Endothelial cell of umbilical vein (primary cell): ENCODE data around the gene KCNQ5. TPM values are rescaled to one million over a fixed set of nuclear protein-coding genes. Genes with fewer than 3 reads are reported as not detected.

Source experiments
- BruUV-seq: library from RNA; stranded (reverse); fragments of 400-500 nt; replicated peaks from 2 replicates; lab custom pipeline; 2021; lab: Mats Ljungman, UMichigan
- CTCF ChIA-PET: fragments of 300-600, 350-600 bp; sonication (Branson Sonifier 250); formaldehyde crosslinking; loops from one replicate; lab custom pipeline; 2021; ENCODE audit warnings: antibody characterized with exemption, inconsistent platforms; lab: Charles Lee
- POLR2A ChIA-PET: fragments of 300-600, 350-600 bp; sonication (Branson Sonifier 250); formaldehyde crosslinking; loops from one replicate; lab custom pipeline; 2021; ENCODE audit warnings: antibody characterized with exemption, inconsistent platforms; lab: Charles Lee
- DNase-seq: peaks from one replicate; pipeline ENCODE4 v3.0.0-alpha.2; 2011; ENCODE audit warnings: low read depth, low spot score
- FAIRE-seq: peaks from 2 replicates; lab custom pipeline; 2011; peaks lifted over from hg19 to GRCh38; lab: Jason Lieb, UNC
- H2AFZ ChIP-seq: 2 replicates; pipeline ENCODE4 v1.6.0; 2012; ENCODE audit warnings: low read depth, low read length, control low read depth, inconsistent platforms
- H3K27ac ChIP-seq: 2 replicates; pipeline ENCODE4 v1.5.1; 2011; ENCODE audit warnings: low read depth, mild to moderate bottlenecking, control low read depth, low read length, moderate library complexity; ENCODE audit not compliant: insufficient read depth
- H3K27me3 ChIP-seq, 2 experiments: 2 replicates each; pipeline versions ENCODE4 v1.6.0 to v1.6.1; 2011; ENCODE audit warnings: low read length in 2 of 2, mixed read lengths in 1 of 2; ENCODE audit not compliant: control insufficient read depth in 2 of 2, insufficient read depth in 2 of 2
- H3K36me3 ChIP-seq, 2 experiments: 2 replicates in 1 of 2; 3 replicates in 1 of 2; pipeline ENCODE4 v1.5.1; 2011; ENCODE audit warnings: low read length in 2 of 2, mild to moderate bottlenecking in 1 of 2, moderate library complexity in 1 of 2; ENCODE audit not compliant: control insufficient read depth in 2 of 2, insufficient read depth in 2 of 2; ENCODE audit errors: extremely low read depth in 1 of 2
- H3K4me1 ChIP-seq: 3 replicates; pipeline ENCODE4 v1.5.1; 2011; ENCODE audit warnings: mild to moderate bottlenecking, low read length; ENCODE audit not compliant: control insufficient read depth, insufficient read depth; ENCODE audit errors: extremely low read depth
- H3K4me2 ChIP-seq: 2 replicates; pipeline ENCODE4 v1.6.1; 2011; ENCODE audit warnings: low read length, control low read depth, mixed read lengths; ENCODE audit not compliant: insufficient read depth
- H3K4me3 ChIP-seq, 3 experiments: fragments of 200-600 bp in 1 of 3; sonication (generic), shearing (Covaris generic) in 1 of 3; replicated peaks in 1 of 3; 2 replicates each; pipeline ENCODE4 v1.5.1; 2011 to 2016; ENCODE audit warnings: control low read depth in 3 of 3, low read length in 3 of 3, mild to moderate bottlenecking in 2 of 3, inconsistent platforms in 1 of 3, low read depth in 1 of 3, moderate library complexity in 1 of 3; ENCODE audit not compliant: insufficient read depth in 1 of 3
- H3K79me2 ChIP-seq: 2 replicates; pipeline ENCODE4 v1.6.0; 2012; ENCODE audit warnings: low read length, inconsistent platforms; ENCODE audit not compliant: control insufficient read depth, insufficient read depth
- H3K9ac ChIP-seq: replicated peaks from 2 replicates; pipeline ENCODE3; 2011; ENCODE audit warnings: low read length, control low read depth; ENCODE audit not compliant: insufficient read depth; ENCODE audit errors: extremely low read depth
- H3K9me1 ChIP-seq: replicated peaks from 3 replicates; pipeline ENCODE4 v1.6.0; 2011; ENCODE audit warnings: mild to moderate bottlenecking, low read length; ENCODE audit not compliant: control insufficient read depth, insufficient read depth; ENCODE audit errors: extremely low read depth
- H3K9me3 ChIP-seq: replicated peaks from 2 replicates; pipeline ENCODE4 v1.5.1; 2012; ENCODE audit warnings: low read length, inconsistent platforms; ENCODE audit not compliant: control insufficient read depth, insufficient read depth
- H4K20me1 ChIP-seq: replicated peaks from 2 replicates; pipeline ENCODE3; 2011; ENCODE audit warnings: mild to moderate bottlenecking, low read length; ENCODE audit not compliant: control insufficient read depth, insufficient read depth; ENCODE audit errors: extremely low read depth
- EZH2 ChIP-seq: IDR thresholded peaks from 2 replicates; pipeline ENCODE4 v1.6.1; 2012; ENCODE audit warnings: borderline replicate concordance, low read depth, mild to moderate bottlenecking, moderate library complexity, low read length, inconsistent platforms; ENCODE audit not compliant: severe bottlenecking
- FOS ChIP-seq: IDR thresholded peaks from 2 replicates; pipeline ENCODE4 v1.6.1; 2011; ENCODE audit warnings: mild to moderate bottlenecking, low read length, moderate library complexity, borderline replicate concordance; ENCODE audit not compliant: insufficient read depth
- GATA2 ChIP-seq: IDR thresholded peaks from 2 replicates; pipeline ENCODE4 v1.7.0; 2011; ENCODE audit warnings: low read depth, mild to moderate bottlenecking, moderate library complexity, mixed read lengths, low read length; ENCODE audit not compliant: insufficient read length, insufficient read depth
- JUN ChIP-seq: IDR thresholded peaks from 2 replicates; pipeline ENCODE4 v1.6.1; 2011; ENCODE audit warnings: borderline replicate concordance, low read depth; ENCODE audit not compliant: insufficient read length, insufficient read depth
- MAX ChIP-seq: IDR thresholded peaks from 2 replicates; pipeline ENCODE4 v1.6.1; 2011; ENCODE audit not compliant: insufficient read depth, insufficient read length
- MYC ChIP-seq: IDR thresholded peaks from one replicate; pipeline ENCODE4 v1.6.1; 2011; ENCODE audit warnings: mild to moderate bottlenecking, low read depth, low read length
- POLR2A ChIP-seq: IDR thresholded peaks from 2 replicates; pipeline ENCODE4 v1.6.1; 2012; ENCODE audit warnings: low read depth, mild to moderate bottlenecking, control low read depth, low read length
- POLR2AphosphoS5 ChIP-seq: IDR thresholded peaks from 2 replicates; pipeline ENCODE4 v1.6.1; 2012; ENCODE audit warnings: low read depth, mild to moderate bottlenecking, control low read depth, low read length, moderate library complexity; ENCODE audit not compliant: insufficient read depth
- dilution Hi-C: fragments of 300-500 bp; cut with MboI; formaldehyde crosslinking; loops from one replicate; pipeline ENCODE4 v1.15.0; 2019; ENCODE audit warnings: low sequenced_read_pairs; ENCODE audit not compliant: extremely low pct_ligation_motif_present
- intact Hi-C: fragments of 100-400 bp; cut with micrococcal nuclease; formaldehyde crosslinking; loops from one replicate; pipeline ENCODE4 v1.10.0; 2022
- polyA plus RNA-seq, 4 experiments: library from polyadenylated mRNA; depleted of rRNA in 3 of 4; stranded (reverse) in 3 of 4; unstranded in 1 of 4; fragments of >200 nt; gene quantifications; 2 replicates each; pipeline versions ENCODE4 v1.2.1 to v1.2.3, GENCODE V29; 2011 to 2012; ENCODE audit warnings: missing spikeins in 1 of 4
- total RNA-seq: library from RNA; stranded (reverse); gene quantifications from 2 replicates; pipeline ENCODE4 v1.2.3, GENCODE V29; 2021
- TF ChIP-seq, protein P1 (sequence below), 2 donors: IDR thresholded peaks; 1 replicate in 1 of 2; 2 replicates in 1 of 2; pipeline ENCODE4 v1.5.1; 2011; ENCODE audit warnings: low read length in 2 of 2, mild to moderate bottlenecking in 2 of 2, moderate library complexity in 2 of 2, control low read depth in 1 of 2, inconsistent platforms in 1 of 2, low read depth in 1 of 2; ENCODE audit not compliant: insufficient read depth in 1 of 2; ENCODE audit errors: extremely low read depth in 1 of 2

Gene KCNQ5
- total and polyA plus RNA-seq, 2 donors (not counting 3 experiments of a cell fraction or from before 2014, with no cell fraction given): 0.22 TPM; not detected in 1

- Histone ChIP-seq H3K9ac (no peak overlapping the region), H2AFZ (no peak overlapping the region), H3K9me3 (no peaks in the 10 kb centered on the region), H3K27me3 (no peaks in the 10 kb centered on the region), H3K79me2 (no peaks in the 10 kb centered on the region), H3K4me3 (no peak overlapping the region), H4K20me1 (no peaks in the 10 kb centered on the region), H3K36me3 (no peaks in the 10 kb centered on the region), H3K4me1 (no peaks in the 10 kb centered on the region), H3K9me1 (peaks cover 2% of the 10 kb centered on the region), H3K4me2 (no peak overlapping the region), H3K27ac (no peak overlapping the region)
- no TSS peak for BruUV-seq
- dilution Hi-C loops (no loop called here), intact Hi-C loops (no loop called here)
- no peak for TF ChIP-seq GATA2
- TF ChIP-seq POLR2A: no peak
- no peak for TF ChIP-seq MAX
- POLR2A ChIA-PET: no interaction called here
- FAIRE-seq (no peak), DNase-seq (no peak)
- CTCF ChIA-PET: no interaction called here
Observed at GRCh38 chr6:72677740-72678139, 55.9 kb downstream of the KCNQ5 start.

- Histone ChIP-seq H3K4me2 (no peak overlapping the region), H4K20me1 (no peaks in the 10 kb centered on the region), H3K4me3 (no peak overlapping the region), H3K9ac (no peak overlapping the region), H3K79me2 (no peaks in the 10 kb centered on the region), H2AFZ (no peak overlapping the region), H3K9me3 (no peaks in the 10 kb centered on the region), H3K9me1 (peaks cover 2% of the 10 kb centered on the region), H3K4me1 (no peaks in the 10 kb centered on the region), H3K36me3 (no peaks in the 10 kb centered on the region), H3K27ac (no peak overlapping the region), H3K27me3 (no peaks in the 10 kb centered on the region)
- TF ChIP-seq FOS (no peak), JUN (no peak), MAX (no peak), POLR2AphosphoS5 (no peak), EZH2 (no peak), POLR2A (no peak), GATA2 (no peak), MYC (no peak)
- TF ChIP-seq, protein P1, sequence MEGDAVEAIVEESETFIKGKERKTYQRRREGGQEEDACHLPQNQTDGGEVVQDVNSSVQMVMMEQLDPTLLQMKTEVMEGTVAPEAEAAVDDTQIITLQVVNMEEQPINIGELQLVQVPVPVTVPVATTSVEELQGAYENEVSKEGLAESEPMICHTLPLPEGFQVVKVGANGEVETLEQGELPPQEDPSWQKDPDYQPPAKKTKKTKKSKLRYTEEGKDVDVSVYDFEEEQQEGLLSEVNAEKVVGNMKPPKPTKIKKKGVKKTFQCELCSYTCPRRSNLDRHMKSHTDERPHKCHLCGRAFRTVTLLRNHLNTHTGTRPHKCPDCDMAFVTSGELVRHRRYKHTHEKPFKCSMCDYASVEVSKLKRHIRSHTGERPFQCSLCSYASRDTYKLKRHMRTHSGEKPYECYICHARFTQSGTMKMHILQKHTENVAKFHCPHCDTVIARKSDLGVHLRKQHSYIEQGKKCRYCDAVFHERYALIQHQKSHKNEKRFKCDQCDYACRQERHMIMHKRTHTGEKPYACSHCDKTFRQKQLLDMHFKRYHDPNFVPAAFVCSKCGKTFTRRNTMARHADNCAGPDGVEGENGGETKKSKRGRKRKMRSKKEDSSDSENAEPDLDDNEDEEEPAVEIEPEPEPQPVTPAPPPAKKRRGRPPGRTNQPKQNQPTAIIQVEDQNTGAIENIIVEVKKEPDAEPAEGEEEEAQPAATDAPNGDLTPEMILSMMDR (IDR thresholded peaks at IDR 0.05; ENCODE audit: extremely low read depth in 1 of 2, insufficient read depth in 1 of 2, low read depth in 1 of 2, low read length in 2 of 2): no peak
- DNase-seq (no peak), FAIRE-seq (no peak)
- dilution Hi-C loops: no loop called here
- ChIA-PET CTCF (interaction anchor here (0.7 kb wide), 1 partner anchor 999 kb away, joined by 4 read pairs; no protein-coding TSS in a partner anchor), POLR2A (no interaction called here)
- intact Hi-C loops: no loop called here
- no TSS peak for BruUV-seq
Observed at GRCh38 chr6:72683797-72684196, 61.9 kb downstream of the KCNQ5 start.
